ENCODE measurements around the gene SOX14.

SOX14 gene
- 0 reads per million in 3 donors for total RNA-seq

- Histone ChIP-seq H3K4me1 (ENCODE audit: control insufficient read depth, insufficient read depth, low read length, poor library complexity, severe bottlenecking) (no peaks in the 10 kb centered on the region), H3K36me3 (ENCODE audit: control insufficient read depth, insufficient read depth, low read length) (no peaks in the 10 kb centered on the region), H3K27me3 (replicated peaks; ENCODE audit: control insufficient read depth, insufficient read depth, low read length, poor library complexity, severe bottlenecking) (peaks cover 25% of the 10 kb centered on the region), H3K9me3 (ENCODE audit: control insufficient read depth, low read length) (no peaks in the 10 kb centered on the region), H3K4me3 (ENCODE audit: insufficient read depth, low read depth, low read length, poor library complexity, severe bottlenecking) (no peak within 1 kb of the TSS), H3K27ac (ENCODE audit: insufficient read depth, low read length, poor library complexity, severe bottlenecking) (no peak within 1 kb of the TSS)
- no peak for DNase-seq
Measured at GRCh38 chr3:137764001-137764433, at the start of gene SOX14. SOX14 (plus strand) TSS chr3:137764315; CDS start chr3:137764785, 470 bp downstream.

- H3K4me1 ChIP-seq (ENCODE audit: control insufficient read depth, insufficient read depth, low read length, poor library complexity, severe bottlenecking) = no peaks in the 10 kb centered on the region
- no peak for DNase-seq
Measured at GRCh38 chr3:137714551-137714950, 49.6 kb upstream of the SOX14 start.

GRCh38 chr3:137724240-137724639 is 39.9 kb upstream of the SOX14 start:
- H3K27me3 ChIP-seq (replicated peaks; ENCODE audit: control insufficient read depth, insufficient read depth, low read length, poor library complexity, severe bottlenecking) = no peaks in the 10 kb centered on the region

More at GRCh38 chr3:137714551-137714950, 49.6 kb upstream of the SOX14 start:
- Histone ChIP-seq H3K27ac (ENCODE audit: insufficient read depth, low read length, poor library complexity, severe bottlenecking) (no peak overlapping the region), H3K4me3 (ENCODE audit: insufficient read depth, low read depth, low read length, poor library complexity, severe bottlenecking) (no peak overlapping the region), H3K9me3 (ENCODE audit: control insufficient read depth, low read length) (no peaks in the 10 kb centered on the region), H3K27me3 (replicated peaks; ENCODE audit: control insufficient read depth, insufficient read depth, low read length, poor library complexity, severe bottlenecking) (no peaks in the 10 kb centered on the region), H3K36me3 (ENCODE audit: control insufficient read depth, insufficient read depth, low read length) (no peaks in the 10 kb centered on the region)

GRCh38 chr3:137737208-137737607 is 26.9 kb upstream of the SOX14 start:
- no peak for DNase-seq
- H3K27ac ChIP-seq (ENCODE audit: insufficient read depth, low read length, poor library complexity, severe bottlenecking) = no peak overlapping the region
- H3K27me3 ChIP-seq (replicated peaks; ENCODE audit: control insufficient read depth, insufficient read depth, low read length, poor library complexity, severe bottlenecking) = no peaks in the 10 kb centered on the region
- no peaks in the 10 kb centered on the region for H3K4me1 ChIP-seq (ENCODE audit: control insufficient read depth, insufficient read depth, low read length, poor library complexity, severe bottlenecking)
- H3K4me3 ChIP-seq (ENCODE audit: insufficient read depth, low read depth, low read length, poor library complexity, severe bottlenecking) = no peak overlapping the region
- H3K36me3 ChIP-seq (ENCODE audit: control insufficient read depth, insufficient read depth, low read length) = no peaks in the 10 kb centered on the region
- no peaks in the 10 kb centered on the region for H3K9me3 ChIP-seq (ENCODE audit: control insufficient read depth, low read length)

More at GRCh38 chr3:137724240-137724639, 39.9 kb upstream of the SOX14 start:
- H3K36me3 ChIP-seq (ENCODE audit: control insufficient read depth, insufficient read depth, low read length) = no peaks in the 10 kb centered on the region
- no peak for DNase-seq
- no peaks in the 10 kb centered on the region for H3K9me3 ChIP-seq (ENCODE audit: control insufficient read depth, low read length)
- H3K27ac ChIP-seq (ENCODE audit: insufficient read depth, low read length, poor library complexity, severe bottlenecking) = no peak overlapping the region
- no peak overlapping the region for H3K4me3 ChIP-seq (ENCODE audit: insufficient read depth, low read depth, low read length, poor library complexity, severe bottlenecking)
- H3K4me1 ChIP-seq (ENCODE audit: control insufficient read depth, insufficient read depth, low read length, poor library complexity, severe bottlenecking) = no peaks in the 10 kb centered on the region

- DNase-seq = no peak
- Histone ChIP-seq H3K27me3 (replicated peaks; ENCODE audit: control insufficient read depth, insufficient read depth, low read length, poor library complexity, severe bottlenecking) (no peaks in the 10 kb centered on the region), H3K36me3 (ENCODE audit: control insufficient read depth, insufficient read depth, low read length) (no peaks in the 10 kb centered on the region), H3K9me3 (ENCODE audit: control insufficient read depth, low read length) (no peaks in the 10 kb centered on the region), H3K4me3 (ENCODE audit: insufficient read depth, low read depth, low read length, poor library complexity, severe bottlenecking) (no peak overlapping the region), H3K4me1 (ENCODE audit: control insufficient read depth, insufficient read depth, low read length, poor library complexity, severe bottlenecking) (no peaks in the 10 kb centered on the region), H3K27ac (ENCODE audit: insufficient read depth, low read length, poor library complexity, severe bottlenecking) (no peak overlapping the region)
Measured at GRCh38 chr3:137738710-137739109, 25.4 kb upstream of the SOX14 start.

- Histone ChIP-seq H3K4me1 (ENCODE audit: control insufficient read depth, insufficient read depth, low read length, poor library complexity, severe bottlenecking) (no peaks in the 10 kb centered on the region), H3K27ac (ENCODE audit: insufficient read depth, low read length, poor library complexity, severe bottlenecking) (no peak overlapping the region), H3K27me3 (replicated peaks; ENCODE audit: control insufficient read depth, insufficient read depth, low read length, poor library complexity, severe bottlenecking) (no peaks in the 10 kb centered on the region), H3K9me3 (ENCODE audit: control insufficient read depth, low read length) (no peaks in the 10 kb centered on the region), H3K4me3 (ENCODE audit: insufficient read depth, low read depth, low read length, poor library complexity, severe bottlenecking) (no peak overlapping the region), H3K36me3 (ENCODE audit: control insufficient read depth, insufficient read depth, low read length) (no peaks in the 10 kb centered on the region)
- DNase-seq = no peak
Measured at GRCh38 chr3:137743608-137744007, 20.5 kb upstream of the SOX14 start.

- no peaks in the 10 kb centered on the region for H3K4me1 ChIP-seq (ENCODE audit: control insufficient read depth, insufficient read depth, low read length, poor library complexity, severe bottlenecking)
- H3K9me3 ChIP-seq (ENCODE audit: control insufficient read depth, low read length) = no peaks in the 10 kb centered on the region
- no peak overlapping the region for H3K4me3 ChIP-seq (ENCODE audit: insufficient read depth, low read depth, low read length, poor library complexity, severe bottlenecking)
- DNase-seq = no peak
- no peaks in the 10 kb centered on the region for H3K36me3 ChIP-seq (ENCODE audit: control insufficient read depth, insufficient read depth, low read length)
- H3K27me3 ChIP-seq (replicated peaks; ENCODE audit: control insufficient read depth, insufficient read depth, low read length, poor library complexity, severe bottlenecking) = no peaks in the 10 kb centered on the region
- no peak overlapping the region for H3K27ac ChIP-seq (ENCODE audit: insufficient read depth, low read length, poor library complexity, severe bottlenecking)
Measured at GRCh38 chr3:137746808-137747207, 17.3 kb upstream of the SOX14 start.

GRCh38 chr3:137759505-137759904 is 4.6 kb upstream of the SOX14 start:
- Histone ChIP-seq H3K36me3 (ENCODE audit: control insufficient read depth, insufficient read depth, low read length) (no peaks in the 10 kb centered on the region), H3K27me3 (replicated peaks; ENCODE audit: control insufficient read depth, insufficient read depth, low read length, poor library complexity, severe bottlenecking) (peaks cover 10% of the 10 kb centered on the region), H3K4me3 (ENCODE audit: insufficient read depth, low read depth, low read length, poor library complexity, severe bottlenecking) (no peak overlapping the region), H3K27ac (ENCODE audit: insufficient read depth, low read length, poor library complexity, severe bottlenecking) (no peak overlapping the region), H3K4me1 (ENCODE audit: control insufficient read depth, insufficient read depth, low read length, poor library complexity, severe bottlenecking) (no peaks in the 10 kb centered on the region), H3K9me3 (ENCODE audit: control insufficient read depth, low read length) (no peaks in the 10 kb centered on the region)
- DNase-seq = no peak

- no peak for DNase-seq
- H3K27ac ChIP-seq (ENCODE audit: insufficient read depth, low read length, poor library complexity, severe bottlenecking) = no peak overlapping the region
- H3K4me1 ChIP-seq (ENCODE audit: control insufficient read depth, insufficient read depth, low read length, poor library complexity, severe bottlenecking) = no peaks in the 10 kb centered on the region
- H3K36me3 ChIP-seq (ENCODE audit: control insufficient read depth, insufficient read depth, low read length) = no peaks in the 10 kb centered on the region
- H3K9me3 ChIP-seq (ENCODE audit: control insufficient read depth, low read length) = no peaks in the 10 kb centered on the region
- H3K4me3 ChIP-seq (ENCODE audit: insufficient read depth, low read depth, low read length, poor library complexity, severe bottlenecking) = no peak overlapping the region
- peaks cover 10% of the 10 kb centered on the region for H3K27me3 ChIP-seq (replicated peaks; ENCODE audit: control insufficient read depth, insufficient read depth, low read length, poor library complexity, severe bottlenecking)
Measured at GRCh38 chr3:137760341-137761098, 3.6 kb upstream of the SOX14 start.

GRCh38 chr3:137761099-137761562 is 3.0 kb upstream of the SOX14 start:
- Histone ChIP-seq H3K9me3 (ENCODE audit: control insufficient read depth, low read length) (no peaks in the 10 kb centered on the region), H3K4me1 (ENCODE audit: control insufficient read depth, insufficient read depth, low read length, poor library complexity, severe bottlenecking) (no peaks in the 10 kb centered on the region), H3K4me3 (ENCODE audit: insufficient read depth, low read depth, low read length, poor library complexity, severe bottlenecking) (no peak overlapping the region), H3K27me3 (replicated peaks; ENCODE audit: control insufficient read depth, insufficient read depth, low read length, poor library complexity, severe bottlenecking) (peaks cover 10% of the 10 kb centered on the region), H3K36me3 (ENCODE audit: control insufficient read depth, insufficient read depth, low read length) (no peaks in the 10 kb centered on the region), H3K27ac (ENCODE audit: insufficient read depth, low read length, poor library complexity, severe bottlenecking) (no peak overlapping the region)
- no peak for DNase-seq

Measured in effector memory CD4-positive, alpha-beta T cell (primary cell).